Measurements from ENCODE around the gene TAF8. TPM values are rescaled to one million over a fixed set of nuclear protein-coding genes. Genes with fewer than 3 reads are reported as not detected.
A peak's percentile ranks its signal among the peaks of the same experiment; 100 is the strongest.

TAF8 gene
- total RNA-seq, 1 donor from 2014 or later: 12.6 TPM

DNA sequence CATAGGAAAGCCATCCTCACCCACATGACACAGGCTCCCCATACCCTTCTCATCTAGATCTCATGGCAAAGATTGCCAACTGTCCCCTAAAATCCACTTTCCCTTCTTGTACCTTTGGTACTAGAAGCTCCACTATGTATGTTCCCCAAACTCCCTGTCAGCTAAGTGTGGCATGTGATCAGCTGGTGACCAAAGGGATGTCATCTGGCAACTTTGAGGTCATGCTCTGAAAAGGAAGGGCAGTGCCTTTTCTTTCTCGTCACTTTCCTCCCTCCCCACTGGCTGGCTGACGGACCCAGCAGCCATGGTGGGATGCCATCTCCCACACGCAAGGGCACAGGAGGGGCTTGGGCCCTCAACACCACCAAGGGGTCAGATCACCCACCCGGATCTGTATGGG is 23.8 kb upstream of the TAF8 start:
- H3K4me3 ChIP-seq (ENCODE audit: low read depth, low read length): no peak overlapping the region
- no peaks in the 10 kb centered on the region for H3K36me3 ChIP-seq (ENCODE audit: control insufficient read depth, insufficient read depth, low read length)
- DNase-seq (ENCODE audit: low read depth): no peak
- FAIRE-seq: no peak
- TF ChIP-seq, protein P1, sequence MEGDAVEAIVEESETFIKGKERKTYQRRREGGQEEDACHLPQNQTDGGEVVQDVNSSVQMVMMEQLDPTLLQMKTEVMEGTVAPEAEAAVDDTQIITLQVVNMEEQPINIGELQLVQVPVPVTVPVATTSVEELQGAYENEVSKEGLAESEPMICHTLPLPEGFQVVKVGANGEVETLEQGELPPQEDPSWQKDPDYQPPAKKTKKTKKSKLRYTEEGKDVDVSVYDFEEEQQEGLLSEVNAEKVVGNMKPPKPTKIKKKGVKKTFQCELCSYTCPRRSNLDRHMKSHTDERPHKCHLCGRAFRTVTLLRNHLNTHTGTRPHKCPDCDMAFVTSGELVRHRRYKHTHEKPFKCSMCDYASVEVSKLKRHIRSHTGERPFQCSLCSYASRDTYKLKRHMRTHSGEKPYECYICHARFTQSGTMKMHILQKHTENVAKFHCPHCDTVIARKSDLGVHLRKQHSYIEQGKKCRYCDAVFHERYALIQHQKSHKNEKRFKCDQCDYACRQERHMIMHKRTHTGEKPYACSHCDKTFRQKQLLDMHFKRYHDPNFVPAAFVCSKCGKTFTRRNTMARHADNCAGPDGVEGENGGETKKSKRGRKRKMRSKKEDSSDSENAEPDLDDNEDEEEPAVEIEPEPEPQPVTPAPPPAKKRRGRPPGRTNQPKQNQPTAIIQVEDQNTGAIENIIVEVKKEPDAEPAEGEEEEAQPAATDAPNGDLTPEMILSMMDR (IDR thresholded peaks at IDR 0.05; ENCODE audit: insufficient read depth, low read length, severe bottlenecking): no peak
- H3K27me3 ChIP-seq (ENCODE audit: control insufficient read depth, insufficient read depth, low read length): no peaks in the 10 kb centered on the region

DNA sequence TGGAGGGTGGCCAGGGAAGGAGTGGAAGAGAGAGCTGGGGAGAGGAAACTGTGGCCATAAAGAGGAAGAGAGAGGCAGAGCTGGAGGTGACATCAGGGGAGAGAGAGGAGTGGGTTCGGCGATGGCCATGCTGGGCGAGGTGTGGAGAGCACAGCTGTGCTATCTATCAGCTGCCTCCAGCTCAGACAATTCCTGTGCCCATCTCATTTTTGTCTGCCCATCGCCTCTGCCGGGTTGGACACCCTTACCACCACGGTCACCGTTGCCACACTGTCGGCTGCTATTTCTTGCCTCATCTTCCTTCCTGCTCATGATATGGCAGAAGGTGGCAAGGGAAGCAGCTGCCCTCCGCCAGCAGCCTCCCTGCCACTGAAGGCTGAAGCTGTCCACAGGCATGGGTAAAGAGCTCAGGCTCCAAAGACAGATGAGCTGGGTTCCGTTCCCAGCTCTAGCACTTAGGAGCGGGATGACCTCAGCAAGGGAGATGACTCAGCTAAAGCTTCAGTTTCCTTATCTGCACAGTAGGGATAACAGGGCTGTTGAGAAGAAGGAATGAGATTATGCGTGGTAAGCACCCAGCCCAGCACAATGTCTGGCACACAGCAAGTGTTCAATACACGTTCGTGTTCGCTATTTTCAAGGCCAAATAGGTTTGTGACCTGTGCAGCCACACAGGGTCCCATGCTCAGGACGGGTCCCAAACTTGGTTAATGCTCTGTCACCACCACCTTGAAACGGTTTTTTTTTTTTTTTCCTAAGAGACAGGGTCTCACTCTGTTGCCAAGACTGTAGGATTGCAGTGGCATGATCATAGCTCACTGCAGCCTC is 21.9 kb upstream of the TAF8 start:
- DNase-seq (ENCODE audit: low read depth) (peak; percentile 73), FAIRE-seq (no peak)
- Histone ChIP-seq H3K36me3 (ENCODE audit: control insufficient read depth, insufficient read depth, low read length) (no peaks in the 10 kb centered on the region), H3K27me3 (ENCODE audit: control insufficient read depth, insufficient read depth, low read length) (no peaks in the 10 kb centered on the region), H3K4me3 (ENCODE audit: low read depth, low read length) (no peak overlapping the region)
- TF ChIP-seq, protein P1 (IDR thresholded peaks at IDR 0.05; ENCODE audit: insufficient read depth, low read length, severe bottlenecking): no peak

DNA sequence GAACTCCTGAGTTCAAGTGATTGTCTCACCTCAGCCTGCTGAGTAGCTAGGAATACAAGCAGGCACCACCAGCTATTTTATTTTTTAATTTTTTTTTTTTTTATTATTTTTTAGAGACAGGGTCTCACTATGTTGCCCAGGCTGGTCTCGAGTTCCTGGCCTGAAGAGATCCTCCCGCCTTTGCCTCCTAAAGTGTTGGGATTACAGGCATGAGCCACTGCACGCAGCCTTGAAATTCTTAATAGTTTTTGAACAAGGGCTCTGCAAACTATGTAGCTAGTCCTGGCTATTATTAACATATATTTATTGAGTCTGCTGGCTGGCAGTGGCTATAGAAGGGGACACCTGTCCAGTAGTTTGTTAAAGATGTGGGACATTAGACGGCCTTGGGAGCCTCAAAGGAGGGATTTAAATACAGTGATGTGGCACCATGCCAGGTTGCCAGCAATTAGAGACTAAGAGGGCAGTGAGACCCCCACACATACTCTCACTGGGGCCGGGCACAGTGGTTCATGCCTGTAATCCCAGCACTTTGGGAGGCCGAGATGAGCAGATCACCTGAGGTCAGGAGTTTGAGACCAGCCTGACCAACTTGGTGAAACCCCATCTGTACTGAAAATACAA is 21.1 kb upstream of the TAF8 start:
- TF ChIP-seq, protein P1 (IDR thresholded peaks at IDR 0.05; ENCODE audit: insufficient read depth, low read length, severe bottlenecking): no peak
- no peak for DNase-seq (ENCODE audit: low read depth)
- no peaks in the 10 kb centered on the region for H3K27me3 ChIP-seq (ENCODE audit: control insufficient read depth, insufficient read depth, low read length)
- H3K4me3 ChIP-seq (ENCODE audit: low read depth, low read length): no peak overlapping the region
- H3K36me3 ChIP-seq (ENCODE audit: control insufficient read depth, insufficient read depth, low read length): no peaks in the 10 kb centered on the region
- no peak for FAIRE-seq

DNA sequence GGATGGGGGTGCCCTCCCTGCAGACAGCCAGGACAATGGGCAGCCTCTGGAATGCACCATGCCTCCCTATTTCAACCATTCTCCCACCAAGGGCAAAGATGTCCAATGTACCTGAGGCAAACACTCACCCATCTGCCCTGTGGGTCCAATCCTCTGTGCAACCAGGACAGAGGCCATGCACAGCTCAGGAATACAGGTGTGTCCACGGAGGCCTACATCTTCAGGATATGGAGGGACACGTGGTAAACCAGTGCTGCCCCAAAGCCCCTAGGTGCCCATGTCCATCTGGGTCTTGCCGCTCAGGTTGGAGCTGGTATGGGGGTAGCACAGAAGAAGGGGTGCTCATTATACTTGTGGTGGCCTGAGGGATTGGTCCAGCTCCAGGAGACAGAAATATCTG is 20.4 kb upstream of the TAF8 start:
- H3K4me3 ChIP-seq (ENCODE audit: low read depth, low read length): no peak overlapping the region
- DNase-seq (ENCODE audit: low read depth) (no peak), FAIRE-seq (no peak)
- no peaks in the 10 kb centered on the region for H3K36me3 ChIP-seq (ENCODE audit: control insufficient read depth, insufficient read depth, low read length)
- no peaks in the 10 kb centered on the region for H3K27me3 ChIP-seq (ENCODE audit: control insufficient read depth, insufficient read depth, low read length)
- TF ChIP-seq, protein P1 (IDR thresholded peaks at IDR 0.05; ENCODE audit: insufficient read depth, low read length, severe bottlenecking): no peak

DNA sequence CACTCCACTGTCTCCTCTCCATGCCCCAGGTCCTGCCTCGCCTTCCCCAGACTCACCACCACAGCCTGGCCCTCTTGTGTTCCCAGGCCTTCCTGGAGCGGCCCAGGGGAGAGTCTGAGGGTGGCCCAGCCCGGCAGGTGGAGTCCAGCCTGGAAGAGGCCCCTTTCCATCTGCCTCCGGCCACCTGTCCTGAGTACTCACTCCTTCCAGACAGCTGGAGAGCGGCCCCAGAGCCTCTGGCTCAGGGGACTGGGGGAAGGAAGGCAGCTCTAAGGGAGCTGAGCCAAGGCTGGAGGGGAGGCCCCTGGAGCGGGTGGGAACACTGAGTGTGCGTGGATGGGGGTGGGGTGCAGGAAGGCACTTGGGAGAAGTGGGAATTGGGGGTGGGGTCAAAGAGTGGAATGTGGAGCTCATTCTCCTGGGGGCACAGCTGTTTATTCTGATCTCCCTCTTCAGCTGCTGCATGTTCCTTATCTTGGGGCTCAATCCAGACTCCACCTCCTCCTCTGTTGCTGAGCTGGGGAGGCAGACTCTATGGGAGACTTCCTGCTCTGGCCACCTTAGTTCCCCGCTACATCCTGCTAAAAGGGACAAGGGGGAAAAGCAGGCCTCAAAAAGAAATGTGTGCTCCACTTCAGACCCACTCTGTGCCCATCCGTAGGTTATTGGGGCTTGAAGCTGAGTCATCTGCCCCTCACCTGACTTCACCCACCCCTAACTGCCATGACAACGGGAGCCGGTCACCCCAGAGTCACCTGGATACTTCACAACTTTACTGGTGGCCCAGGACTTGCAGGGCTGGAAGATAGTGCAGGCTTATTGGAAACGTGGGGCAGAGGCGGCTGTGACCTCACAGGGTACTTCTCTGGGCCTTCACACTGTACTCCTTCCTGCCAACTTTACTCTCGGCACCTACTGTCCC is 19.5 kb upstream of the TAF8 start:
- FAIRE-seq: no peak
- no peaks in the 10 kb centered on the region for H3K36me3 ChIP-seq (ENCODE audit: control insufficient read depth, insufficient read depth, low read length)
- TF ChIP-seq, protein P1 (IDR thresholded peaks at IDR 0.05; ENCODE audit: insufficient read depth, low read length, severe bottlenecking): no peak

More for the DNA sequence above, 19.5 kb upstream of the TAF8 start:
- Histone ChIP-seq H3K27me3 (ENCODE audit: control insufficient read depth, insufficient read depth, low read length) (no peaks in the 10 kb centered on the region), H3K4me3 (ENCODE audit: low read depth, low read length) (no peak overlapping the region)
- DNase-seq (ENCODE audit: low read depth): no peak

Measured in bronchial epithelial cell (primary cell).